ENCODE results near the gene ATP6V0C.

The ATP6V0C gene

GRCh38 chr16:2513405-2514332 lies at the start of gene ATP6V0C:
Gene ATP6V0C (plus strand): TSS chr16:2513952. CDS start chr16:2514104, 152 bp downstream.
- Histone ChIP-seq H3K27me3 (ENCODE audit: insufficient read depth, low read length) (peaks cover 5% of the 10 kb centered on the region; the same call in 1 of the 2 replicates), H3K36me3 (ENCODE audit: insufficient read depth, low read depth, low read length) (0 out of 2 replicates have a peak, but pooled peaks cover 5% of the 10 kb centered on the region), H3K4me1 (ENCODE audit: insufficient read depth, low read length) (peaks cover 10% of the 10 kb centered on the region), H3K9ac (ENCODE audit: low read depth, low read length) (peak within 1 kb of the TSS; percentile 86), H3K27ac (ENCODE audit: low read length) (peak within 1 kb of the TSS; percentile 68), H3K4me3 (ENCODE audit: low read length) (peak within 1 kb of the TSS; percentile 88), H3K9me3 (ENCODE audit: insufficient read depth, low read depth, low read length) (no peaks in the 10 kb centered on the region)

DNA sequence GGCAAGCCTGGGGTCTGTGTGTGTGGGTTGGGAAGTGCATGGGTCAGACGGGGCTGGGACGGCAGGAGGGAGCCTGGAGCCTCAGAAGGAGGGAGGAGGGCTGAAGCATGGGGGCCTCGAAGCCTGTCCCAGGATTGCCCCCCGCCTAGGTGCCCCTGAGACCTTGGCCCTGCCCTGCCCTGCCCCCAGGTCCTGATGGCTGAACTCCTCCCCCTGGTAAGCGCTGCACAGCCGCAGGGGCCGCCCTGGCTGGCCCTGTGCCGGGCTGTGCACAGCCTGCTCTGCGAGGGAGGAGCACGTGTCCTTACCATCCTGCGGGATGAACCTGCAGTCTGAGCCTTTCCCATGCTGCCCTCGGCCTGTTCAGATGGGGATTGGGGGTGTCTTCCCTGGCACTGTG lies 49.4 kb upstream of the ATP6V0C start:
- peaks cover 3% of the 10 kb centered on the region; the same call in 1 of the 2 replicates for H3K4me1 ChIP-seq (ENCODE audit: insufficient read depth, low read length)
- no peaks in the 10 kb centered on the region for H3K9me3 ChIP-seq (ENCODE audit: insufficient read depth, low read depth, low read length)
- H3K36me3 ChIP-seq (ENCODE audit: insufficient read depth, low read depth, low read length): peaks cover 23% of the 10 kb centered on the region
- H3K27ac ChIP-seq (ENCODE audit: low read length): no peak overlapping the region
- no peak overlapping the region for H3K4me3 ChIP-seq (ENCODE audit: low read length)
- peaks cover 19% of the 10 kb centered on the region for H3K27me3 ChIP-seq (ENCODE audit: insufficient read depth, low read length)
- no peak overlapping the region for H3K9ac ChIP-seq (ENCODE audit: low read depth, low read length)

DNA sequence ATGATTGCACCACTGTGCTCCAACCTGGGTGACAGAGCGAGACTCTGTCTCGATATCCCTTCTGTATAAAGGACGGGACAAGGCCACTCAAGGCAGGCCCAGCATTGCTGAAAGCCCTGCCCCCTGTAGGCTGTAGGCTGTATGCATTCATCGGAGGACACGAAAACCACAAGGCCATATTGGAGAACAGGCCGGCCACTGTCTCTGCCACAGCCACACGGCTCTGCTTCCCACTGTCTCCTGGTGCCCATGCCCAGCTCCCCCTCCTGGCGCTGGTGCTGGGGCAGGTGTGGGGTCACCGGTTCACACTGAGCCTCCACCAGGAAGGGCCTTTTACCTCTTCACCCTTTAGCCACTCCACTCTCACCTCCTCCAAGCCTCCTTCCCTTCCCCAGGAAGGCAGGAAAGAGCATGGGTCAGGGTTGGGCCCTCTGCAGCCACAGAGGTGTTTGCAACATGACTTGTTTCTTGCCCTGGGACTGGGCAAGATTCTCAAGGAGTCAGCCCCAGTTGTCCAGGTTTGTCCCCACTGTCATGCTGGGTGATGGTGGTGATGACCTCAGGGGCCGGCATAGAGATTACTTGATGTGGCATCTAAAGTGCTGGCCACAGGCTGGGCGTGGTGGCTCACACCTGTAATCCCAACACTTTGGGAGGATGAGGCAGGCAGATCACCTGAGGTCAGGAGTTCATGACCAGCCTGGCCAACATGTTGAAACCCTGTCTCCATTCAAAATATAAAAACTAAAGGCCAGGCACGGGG lies 47.9 kb upstream of the ATP6V0C start:
- Histone ChIP-seq H3K4me3 (ENCODE audit: low read length) (no peak overlapping the region), H3K9me3 (ENCODE audit: insufficient read depth, low read depth, low read length) (no peaks in the 10 kb centered on the region), H3K36me3 (ENCODE audit: insufficient read depth, low read depth, low read length) (peaks cover 23% of the 10 kb centered on the region), H3K27me3 (ENCODE audit: insufficient read depth, low read length) (peaks cover 34% of the 10 kb centered on the region), H3K9ac (ENCODE audit: low read depth, low read length) (no peak overlapping the region), H3K4me1 (ENCODE audit: insufficient read depth, low read length) (peaks cover 6% of the 10 kb centered on the region), H3K27ac (ENCODE audit: low read length) (no peak overlapping the region)

DNA sequence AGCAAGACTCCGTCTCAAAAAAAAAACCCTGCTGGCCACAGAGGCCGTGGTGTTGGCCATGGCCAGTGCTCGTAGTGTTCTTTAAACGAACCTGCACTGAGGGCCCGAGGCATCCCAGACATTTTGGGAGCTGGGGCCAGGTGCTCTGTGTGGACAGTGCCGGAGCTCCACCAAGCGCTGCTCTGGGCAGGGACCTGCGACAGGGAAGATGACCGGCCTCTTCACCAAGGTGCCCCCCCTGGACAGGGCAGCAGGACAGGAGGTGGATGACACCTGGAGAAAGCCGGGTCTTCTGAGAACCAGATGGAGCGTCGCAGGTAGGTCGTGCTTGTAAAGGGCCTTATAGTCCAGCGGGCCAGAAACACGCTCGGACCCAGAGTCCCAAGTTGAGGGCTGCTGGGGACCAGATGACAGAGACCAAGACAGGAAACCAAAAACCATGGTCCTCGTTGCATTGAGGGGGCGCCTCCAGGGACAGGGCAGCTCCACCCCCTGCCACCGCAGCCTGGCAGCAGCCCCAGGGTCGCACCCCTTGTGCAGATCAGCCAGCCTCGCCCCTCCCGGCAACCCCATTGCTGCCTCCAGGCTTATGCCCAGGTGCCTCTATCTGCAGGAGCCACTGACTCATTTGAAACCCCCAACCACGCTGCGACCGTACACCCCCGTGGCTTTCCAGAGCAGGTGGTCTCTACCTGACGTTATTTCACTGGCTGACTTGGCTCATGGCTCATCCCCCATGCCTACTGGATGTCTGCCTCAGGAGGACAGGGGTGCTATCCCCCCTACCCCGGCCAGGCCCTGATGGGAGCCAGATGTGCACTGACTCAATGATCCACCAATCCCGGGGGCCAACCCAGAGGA lies 46.9 kb upstream of the ATP6V0C start:
- peak overlapping the region; percentile 61; the same call in 1 of the 2 replicates for H3K9ac ChIP-seq (ENCODE audit: low read depth, low read length)
- H3K9me3 ChIP-seq (ENCODE audit: insufficient read depth, low read depth, low read length): no peaks in the 10 kb centered on the region
- no peak overlapping the region for H3K27ac ChIP-seq (ENCODE audit: low read length)
- peaks cover 44% of the 10 kb centered on the region for H3K27me3 ChIP-seq (ENCODE audit: insufficient read depth, low read length)
- H3K36me3 ChIP-seq (ENCODE audit: insufficient read depth, low read depth, low read length): peaks cover 12% of the 10 kb centered on the region; the same call in 1 of the 2 replicates
- H3K4me3 ChIP-seq (ENCODE audit: low read length): no peak overlapping the region; the same call in 1 of the 2 replicates
- H3K4me1 ChIP-seq (ENCODE audit: insufficient read depth, low read length): peaks cover 6% of the 10 kb centered on the region

- H3K36me3 ChIP-seq (ENCODE audit: insufficient read depth, low read depth, low read length): 0 out of 2 replicates have a peak, but pooled peaks cover 5% of the 10 kb centered on the region
- peak overlapping the region; percentile 64; the same call in 1 of the 2 replicates for H3K4me3 ChIP-seq (ENCODE audit: low read length)
- no peak overlapping the region for H3K27ac ChIP-seq (ENCODE audit: low read length)
- H3K9me3 ChIP-seq (ENCODE audit: insufficient read depth, low read depth, low read length): no peaks in the 10 kb centered on the region
- peaks cover 52% of the 10 kb centered on the region for H3K27me3 ChIP-seq (ENCODE audit: insufficient read depth, low read length)
- H3K4me1 ChIP-seq (ENCODE audit: insufficient read depth, low read length): peaks cover 6% of the 10 kb centered on the region
- H3K9ac ChIP-seq (ENCODE audit: low read depth, low read length): peak overlapping the region; percentile 73; the same call in 1 of the 2 replicates
Measured at GRCh38 chr16:2467528-2468232, 46.1 kb upstream of the ATP6V0C start.

DNA sequence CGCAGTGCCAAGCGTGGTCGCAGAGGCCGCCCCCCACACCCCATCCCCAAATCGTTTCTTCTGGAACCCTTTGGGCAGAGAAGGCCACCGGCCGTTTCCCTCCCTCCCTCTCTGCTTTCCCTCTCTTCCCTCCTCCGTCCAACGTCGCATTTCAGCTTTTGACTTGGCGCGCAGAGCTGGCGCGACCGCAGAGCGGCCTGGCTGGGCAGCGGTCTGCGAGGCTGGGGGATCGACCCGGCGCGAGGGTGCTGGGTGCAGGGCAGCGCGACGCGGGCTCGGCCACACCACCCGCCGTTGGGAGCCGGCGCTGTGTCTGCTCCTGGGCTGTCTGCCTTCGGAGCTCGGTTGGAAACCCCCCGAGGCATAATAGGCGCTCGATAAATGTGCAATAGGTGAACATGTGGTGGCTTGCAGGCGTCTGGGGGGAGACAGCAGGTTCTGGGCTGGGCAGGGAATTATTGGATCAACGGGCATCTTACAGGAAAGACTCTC lies 45.5 kb upstream of the ATP6V0C start:
- Histone ChIP-seq H3K36me3 (ENCODE audit: insufficient read depth, low read depth, low read length) (0 out of 2 replicates have a peak, but pooled peaks cover 3% of the 10 kb centered on the region), H3K27me3 (ENCODE audit: insufficient read depth, low read length) (peaks cover 58% of the 10 kb centered on the region), H3K27ac (ENCODE audit: low read length) (no peak overlapping the region), H3K9me3 (ENCODE audit: insufficient read depth, low read depth, low read length) (no peaks in the 10 kb centered on the region), H3K4me3 (ENCODE audit: low read length) (peak overlapping the region; percentile 64), H3K9ac (ENCODE audit: low read depth, low read length) (peak overlapping the region; percentile 73; the same call in 1 of the 2 replicates), H3K4me1 (ENCODE audit: insufficient read depth, low read length) (peaks cover 6% of the 10 kb centered on the region)

GRCh38 chr16:2468725-2469398 lies 44.9 kb upstream of the ATP6V0C start:
- no peak overlapping the region for H3K27ac ChIP-seq (ENCODE audit: low read length)
- H3K9me3 ChIP-seq (ENCODE audit: insufficient read depth, low read depth, low read length): no peaks in the 10 kb centered on the region
- H3K4me1 ChIP-seq (ENCODE audit: insufficient read depth, low read length): peaks cover 6% of the 10 kb centered on the region
- peak overlapping the region; percentile 73; the same call in 1 of the 2 replicates for H3K9ac ChIP-seq (ENCODE audit: low read depth, low read length)
- H3K27me3 ChIP-seq (ENCODE audit: insufficient read depth, low read length): peaks cover 62% of the 10 kb centered on the region
- H3K36me3 ChIP-seq (ENCODE audit: insufficient read depth, low read depth, low read length): no peaks in the 10 kb centered on the region
- peak overlapping the region; percentile 64 for H3K4me3 ChIP-seq (ENCODE audit: low read length)

DNA sequence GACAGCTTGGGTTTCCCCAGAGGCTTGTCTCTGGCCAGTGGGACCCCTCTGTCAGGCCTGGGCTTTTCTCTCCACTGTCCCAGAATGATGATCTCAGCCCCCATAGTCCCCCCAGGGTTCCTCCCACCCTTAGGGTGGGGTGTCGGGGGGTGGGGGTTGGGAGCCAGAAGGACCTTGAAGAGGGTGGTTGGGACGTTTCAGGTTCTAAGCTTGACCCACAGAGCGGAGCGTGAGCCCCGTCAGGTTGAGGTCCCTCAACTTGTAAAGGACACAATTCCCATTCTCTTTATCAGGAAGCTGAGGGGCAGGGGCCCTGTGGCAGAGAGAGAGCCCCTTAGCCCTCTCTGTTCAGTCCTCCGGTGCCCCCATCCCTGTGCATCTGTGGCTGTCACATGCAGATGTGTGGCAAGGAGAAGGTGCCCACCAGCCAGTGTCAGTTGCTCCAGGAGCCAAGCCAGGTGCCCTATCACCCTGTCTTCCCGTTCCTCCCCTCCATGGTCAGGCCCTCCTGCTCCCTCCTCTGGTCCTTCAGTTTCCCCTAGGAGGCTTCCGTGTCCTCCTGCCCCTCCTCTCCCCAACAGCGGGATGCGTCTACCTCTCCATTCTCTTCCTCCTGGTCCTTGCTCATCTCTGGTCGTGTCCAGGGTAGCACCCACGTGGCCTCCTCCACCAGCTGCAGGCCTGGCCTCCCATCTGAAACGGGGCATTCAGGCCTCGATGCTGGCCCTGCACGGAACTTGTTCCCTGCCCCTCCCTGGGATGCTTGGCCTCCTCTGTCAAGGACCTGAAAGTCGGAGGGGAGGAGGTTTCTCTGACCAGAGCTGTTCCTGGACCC lies 44.1 kb upstream of the ATP6V0C start:
- no peak overlapping the region for H3K9ac ChIP-seq (ENCODE audit: low read depth, low read length)
- no peak overlapping the region for H3K4me3 ChIP-seq (ENCODE audit: low read length)
- H3K4me1 ChIP-seq (ENCODE audit: insufficient read depth, low read length): peaks cover 6% of the 10 kb centered on the region
- H3K27ac ChIP-seq (ENCODE audit: low read length): no peak overlapping the region
- peaks cover 70% of the 10 kb centered on the region for H3K27me3 ChIP-seq (ENCODE audit: insufficient read depth, low read length)
- no peaks in the 10 kb centered on the region for H3K36me3 ChIP-seq (ENCODE audit: insufficient read depth, low read depth, low read length)
- H3K9me3 ChIP-seq (ENCODE audit: insufficient read depth, low read depth, low read length): no peaks in the 10 kb centered on the region

GRCh38 chr16:2470234-2470601 lies 43.5 kb upstream of the ATP6V0C start:
- H3K27me3 ChIP-seq (ENCODE audit: insufficient read depth, low read length): peaks cover 71% of the 10 kb centered on the region
- no peak overlapping the region for H3K4me3 ChIP-seq (ENCODE audit: low read length)
- no peaks in the 10 kb centered on the region for H3K36me3 ChIP-seq (ENCODE audit: insufficient read depth, low read depth, low read length)
- no peak overlapping the region for H3K9ac ChIP-seq (ENCODE audit: low read depth, low read length)
- H3K4me1 ChIP-seq (ENCODE audit: insufficient read depth, low read length): peaks cover 6% of the 10 kb centered on the region
- H3K27ac ChIP-seq (ENCODE audit: low read length): no peak overlapping the region
- no peaks in the 10 kb centered on the region for H3K9me3 ChIP-seq (ENCODE audit: insufficient read depth, low read depth, low read length)

Data from iPS-20b (cell line).